Esophagus squamous epithelium (tissue), 4 donors: ENCODE measurements around the gene MYOG.

Experiments used
- POLR2A ChIP-seq, 4 donors: fragments of 450-650 bp; IDR thresholded peaks; one replicate each; pipeline ENCODE4 v1.6.1; 2017; ENCODE audit warnings: antibody characterized with exemption in 4 of 4, mild to moderate bottlenecking in 4 of 4, moderate library complexity in 3 of 4
- TF ChIP-seq, protein P1 (sequence below), 6 experiments: fragments of 450-650 bp in 4 of 6; fragments of 200-600 bp in 2 of 6; sonication (generic) in 2 of 6; IDR thresholded peaks; one replicate each; pipeline ENCODE4 v1.5.1; 2016 to 2019; ENCODE audit warnings: antibody characterized with exemption in 6 of 6, mild to moderate bottlenecking in 4 of 6, moderate library complexity in 4 of 6

- TF ChIP-seq, protein P1, sequence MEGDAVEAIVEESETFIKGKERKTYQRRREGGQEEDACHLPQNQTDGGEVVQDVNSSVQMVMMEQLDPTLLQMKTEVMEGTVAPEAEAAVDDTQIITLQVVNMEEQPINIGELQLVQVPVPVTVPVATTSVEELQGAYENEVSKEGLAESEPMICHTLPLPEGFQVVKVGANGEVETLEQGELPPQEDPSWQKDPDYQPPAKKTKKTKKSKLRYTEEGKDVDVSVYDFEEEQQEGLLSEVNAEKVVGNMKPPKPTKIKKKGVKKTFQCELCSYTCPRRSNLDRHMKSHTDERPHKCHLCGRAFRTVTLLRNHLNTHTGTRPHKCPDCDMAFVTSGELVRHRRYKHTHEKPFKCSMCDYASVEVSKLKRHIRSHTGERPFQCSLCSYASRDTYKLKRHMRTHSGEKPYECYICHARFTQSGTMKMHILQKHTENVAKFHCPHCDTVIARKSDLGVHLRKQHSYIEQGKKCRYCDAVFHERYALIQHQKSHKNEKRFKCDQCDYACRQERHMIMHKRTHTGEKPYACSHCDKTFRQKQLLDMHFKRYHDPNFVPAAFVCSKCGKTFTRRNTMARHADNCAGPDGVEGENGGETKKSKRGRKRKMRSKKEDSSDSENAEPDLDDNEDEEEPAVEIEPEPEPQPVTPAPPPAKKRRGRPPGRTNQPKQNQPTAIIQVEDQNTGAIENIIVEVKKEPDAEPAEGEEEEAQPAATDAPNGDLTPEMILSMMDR (IDR thresholded peaks at IDR 0.05): no peak
- TF ChIP-seq POLR2A (IDR thresholded peaks at IDR 0.05): no peak
These were observed 26.7 kb upstream of the MYOG start for GRCh38 chr1:203112475-203112874.
